ENCODE results near the gene BAIAP3. TPM values are rescaled to one million over a fixed set of nuclear protein-coding genes. Genes with fewer than 3 reads are reported as not detected.

Gene BAIAP3
- total RNA-seq, 1 experiment from 2014 or later, result 6.8 TPM

GRCh38 chr16:1341495-1342420, 8.3 kb downstream of the BAIAP3 start:
- H2AFZ ChIP-seq (ENCODE audit: low read length), result no peak overlapping the region
- no peak overlapping the region for H3K18ac ChIP-seq (ENCODE audit: insufficient read length, low read depth, low read length)
- no peak overlapping the region for H3K56ac ChIP-seq (ENCODE audit: insufficient read length, low read depth, low read length)
- peak overlapping the region in 1 of 2 experiments; percentile 55; a peak in 2 of 5 replicates for H3K4me3 Mint-ChIP-seq
- H4K91ac ChIP-seq (ENCODE audit: insufficient read length, low read depth, low read length), result no peak overlapping the region
- H3K79me1 ChIP-seq (ENCODE audit: insufficient read depth, low read depth, low read length, poor library complexity, severe bottlenecking), result no peaks in the 10 kb centered on the region
- H3T11ph ChIP-seq (ENCODE audit: low read length), result no peak overlapping the region
- H3K9me3 Mint-ChIP-seq, result no peaks in the 10 kb centered on the region
- no peak overlapping the region for H2BK12ac ChIP-seq (ENCODE audit: insufficient read length, low read depth, low read length)
- H2BK5ac ChIP-seq (ENCODE audit: insufficient read length, low read length), result no peak overlapping the region
- no peaks in the 10 kb centered on the region for H4K20me1 ChIP-seq (ENCODE audit: control insufficient read depth, insufficient read depth, insufficient read length)
- H2BK20ac ChIP-seq (ENCODE audit: low read depth, low read length, poor library complexity, severe bottlenecking), result no peak overlapping the region
- H4K8ac ChIP-seq (replicated peaks; ENCODE audit: insufficient read length, low read depth, low read length), result no peak overlapping the region
- no peak overlapping the region for H3K9ac ChIP-seq (ENCODE audit: extremely low read depth, insufficient read length, low read length)
- peaks cover 23% of the 10 kb centered on the region for H3K27me3 Mint-ChIP-seq (ENCODE audit: low read depth)
- H3K27ac ChIP-seq (ENCODE audit: insufficient read length, low read depth, low read length), result no peak overlapping the region
- no peaks in the 10 kb centered on the region for H3K36me3 Mint-ChIP-seq (ENCODE audit: insufficient read depth in 1 of 3, low read depth in 3 of 3)
- WGBS (ENCODE audit: extremely low coverage, insufficient read length, low lambda C conversion rate), result no CpG with 5 or more reads among the region's 39 CpGs
- no peak overlapping the region for H2BK15ac ChIP-seq (ENCODE audit: low read depth, low read length)
- no peaks in the 10 kb centered on the region for H3K23me2 ChIP-seq (ENCODE audit: insufficient read length, low read depth, low read length, poor library complexity, severe bottlenecking)
- H3K4me1 ChIP-seq (ENCODE audit: insufficient read depth, low read length), result no peaks in the 10 kb centered on the region
- peaks cover 6 to 7% of the 10 kb centered on the region in 2 experiments for H3K4me1 Mint-ChIP-seq
- no peak overlapping the region for H3K4ac ChIP-seq (ENCODE audit: low read depth, low read length)
- H3K23ac ChIP-seq (ENCODE audit: insufficient read length, low read depth, low read length), result no peak overlapping the region
- H2AK5ac ChIP-seq (ENCODE audit: insufficient read length, low read length), result no peak overlapping the region
- no peak overlapping the region for H4K5ac ChIP-seq (ENCODE audit: insufficient read length, low read depth, low read length)
- no peak overlapping the region for H2BK120ac ChIP-seq (ENCODE audit: low read depth, low read length, poor library complexity, severe bottlenecking)
- no peak for DNase-seq
- H3K79me2 ChIP-seq (ENCODE audit: insufficient read depth, low read length), result no peaks in the 10 kb centered on the region
- no peak for TF ChIP-seq CTCF (conservative IDR thresholded peaks at IDR 0.05)
- no peaks in the 10 kb centered on the region for H3K27me3 ChIP-seq (ENCODE audit: insufficient read depth, low read length)
- H3K9me3 ChIP-seq (ENCODE audit: control insufficient read depth, low read depth, low read length), result no peaks in the 10 kb centered on the region
- H3K27ac Mint-ChIP-seq, result no peak overlapping the region
- no peak overlapping the region for H3K4me2 ChIP-seq (ENCODE audit: insufficient read depth, insufficient read length, low read length)
- H3K14ac ChIP-seq (ENCODE audit: insufficient read depth, low read length), result no peak overlapping the region

Measured in H9 (cell line).